ENCODE data around the gene ROMO1. TPM values are rescaled to one million over a fixed set of nuclear protein-coding genes. Genes with fewer than 3 reads are reported as not detected.
"Not testable (repeated sequence)": the region's sequence is repeated elsewhere in the genome, so short reads cannot be mapped to it uniquely, and the experiment has no call there.

Gene ROMO1
- total RNA-seq, 1 experiment from 2014 or later = 230 TPM

- intact Hi-C loops (cut with micrococcal nuclease; ENCODE audit: unreplicated experiment) = no loop called here
- H3K9me3 Mint-ChIP-seq (ENCODE audit: low read depth, unreplicated experiment) = no peaks in the 10 kb centered on the region
- peaks cover 11% of the 10 kb centered on the region for H3K4me1 Mint-ChIP-seq (ENCODE audit: low read depth, unreplicated experiment)
- peaks cover 98% of the 10 kb centered on the region for H3K36me3 Mint-ChIP-seq (ENCODE audit: insufficient read depth, unreplicated experiment)
- H3K4me3 Mint-ChIP-seq (ENCODE audit: low read depth, unreplicated experiment) = no peak overlapping the region
- BruUV-seq (replicated peaks) = no TSS peak
- DNase-seq = no peak
- no peaks in the 10 kb centered on the region for H3K27me3 Mint-ChIP-seq (ENCODE audit: unreplicated experiment)
- peak overlapping the region; percentile 39 for H3K27ac Mint-ChIP-seq (ENCODE audit: unreplicated experiment)
- CTCF ChIA-PET = interaction anchor here (0.8 kb wide), 1 partner anchor 9 kb away, joined by 4 read pairs; no protein-coding TSS in a partner anchor
- TF ChIP-seq CTCF (IDR thresholded peaks at IDR 0.05; ENCODE audit: unreplicated experiment) = no peak
These were observed 11.8 kb downstream of the ROMO1 start for GRCh38 chr20:35710884-35711587.

- Mint-ChIP-seq H3K27ac (ENCODE audit: unreplicated experiment) (peak overlapping the region; percentile 39), H3K27me3 (ENCODE audit: unreplicated experiment) (no peaks in the 10 kb centered on the region), H3K4me3 (ENCODE audit: low read depth, unreplicated experiment) (no peak overlapping the region), H3K4me1 (ENCODE audit: low read depth, unreplicated experiment) (peaks cover 11% of the 10 kb centered on the region), H3K36me3 (ENCODE audit: insufficient read depth, unreplicated experiment) (peaks cover 98% of the 10 kb centered on the region), H3K9me3 (ENCODE audit: low read depth, unreplicated experiment) (no peaks in the 10 kb centered on the region)
- no TSS peak for BruUV-seq (replicated peaks)
- intact Hi-C loops (cut with micrococcal nuclease; ENCODE audit: unreplicated experiment) = no loop called here
- CTCF ChIA-PET = interaction anchor here (0.8 kb wide), 1 partner anchor 10 kb away, joined by 4 read pairs; no protein-coding TSS in a partner anchor
- no peak for TF ChIP-seq CTCF (IDR thresholded peaks at IDR 0.05; ENCODE audit: unreplicated experiment)
- no peak for DNase-seq
These were observed 12.5 kb downstream of the ROMO1 start for GRCh38 chr20:35711588-35712209.

- H3K27me3 Mint-ChIP-seq (ENCODE audit: unreplicated experiment); H3K4me3 Mint-ChIP-seq (ENCODE audit: low read depth, unreplicated experiment); intact Hi-C loops (cut with micrococcal nuclease; ENCODE audit: unreplicated experiment): not testable (repeated sequence)
These were observed 13.9 kb downstream of the ROMO1 start for GRCh38 chr20:35713120-35713519.

GRCh38 chr20:35714127-35714526 is 14.9 kb downstream of the ROMO1 start:
- Mint-ChIP-seq H3K4me1 (ENCODE audit: low read depth, unreplicated experiment) (peaks cover 11% of the 10 kb centered on the region), H3K9me3 (ENCODE audit: low read depth, unreplicated experiment) (no peaks in the 10 kb centered on the region), H3K36me3 (ENCODE audit: insufficient read depth, unreplicated experiment) (peaks cover 100% of the 10 kb centered on the region), H3K27me3 (ENCODE audit: unreplicated experiment) (no peaks in the 10 kb centered on the region), H3K27ac (ENCODE audit: unreplicated experiment) (no peak overlapping the region), H3K4me3 (ENCODE audit: low read depth, unreplicated experiment) (no peak overlapping the region)
- BruUV-seq (replicated peaks) = no TSS peak
- no peak for TF ChIP-seq CTCF (IDR thresholded peaks at IDR 0.05; ENCODE audit: unreplicated experiment)
- CTCF ChIA-PET = no interaction called here
- no peak for DNase-seq
- intact Hi-C loops (cut with micrococcal nuclease; ENCODE audit: unreplicated experiment) = no loop called here

More at GRCh38 chr20:35713120-35713519, 13.9 kb downstream of the ROMO1 start:
- H3K27ac Mint-ChIP-seq (ENCODE audit: unreplicated experiment); DNase-seq; H3K9me3 Mint-ChIP-seq (ENCODE audit: low read depth, unreplicated experiment): not testable (repeated sequence)
- BruUV-seq (replicated peaks) = TSS peak; percentile 4
- H3K4me1 Mint-ChIP-seq (ENCODE audit: low read depth, unreplicated experiment) = peaks cover 11% of the 10 kb centered on the region
- peaks cover 100% of the 10 kb centered on the region for H3K36me3 Mint-ChIP-seq (ENCODE audit: insufficient read depth, unreplicated experiment)
- CTCF ChIA-PET = interaction anchor here (0.6 kb wide), 1 partner anchor 704 kb away, joined by 3 read pairs; no protein-coding TSS in a partner anchor

GRCh38 chr20:35715652-35716051 is 16.4 kb downstream of the ROMO1 start:
- CTCF ChIA-PET = no interaction called here
- intact Hi-C loops (cut with micrococcal nuclease; ENCODE audit: unreplicated experiment) = no loop called here
- no peak overlapping the region for H3K4me3 Mint-ChIP-seq (ENCODE audit: low read depth, unreplicated experiment)
- H3K27ac Mint-ChIP-seq (ENCODE audit: unreplicated experiment) = no peak overlapping the region
- no peaks in the 10 kb centered on the region for H3K9me3 Mint-ChIP-seq (ENCODE audit: low read depth, unreplicated experiment)
- no peaks in the 10 kb centered on the region for H3K27me3 Mint-ChIP-seq (ENCODE audit: unreplicated experiment)
- H3K4me1 Mint-ChIP-seq (ENCODE audit: low read depth, unreplicated experiment) = peaks cover 11% of the 10 kb centered on the region
- no TSS peak for BruUV-seq (replicated peaks)
- no peak for DNase-seq
- TF ChIP-seq CTCF (IDR thresholded peaks at IDR 0.05; ENCODE audit: unreplicated experiment) = no peak
- peaks cover 100% of the 10 kb centered on the region for H3K36me3 Mint-ChIP-seq (ENCODE audit: insufficient read depth, unreplicated experiment)

All from Calu3 (cell line).